ENCODE data around the gene NET1.

Gene NET1

DNA sequence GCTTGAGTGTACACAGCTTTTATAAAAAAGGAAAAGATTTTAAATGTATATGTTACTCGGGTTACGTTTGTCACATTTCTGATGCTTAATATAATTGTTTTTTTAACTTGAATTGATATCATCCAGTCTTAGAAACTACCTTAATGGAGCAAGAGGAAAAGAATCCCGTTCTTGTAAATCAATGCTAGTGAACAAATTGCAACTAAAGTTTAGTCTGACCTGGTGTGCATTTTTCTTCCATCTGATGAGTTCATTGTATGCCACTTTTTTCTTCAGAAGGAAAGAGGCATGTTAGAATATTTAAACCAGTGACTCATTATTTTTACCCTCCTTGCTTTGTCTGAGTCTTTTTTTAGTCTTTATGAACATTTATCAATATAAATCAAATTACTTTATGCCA is 34.7 kb downstream of the NET1 start:
- Mint-ChIP-seq H3K27ac (peak overlapping the region; percentile 31), H3K9me3 (no peaks in the 10 kb centered on the region), H3K4me1 (peaks cover 52% of the 10 kb centered on the region), H3K36me3 (peaks cover 5% of the 10 kb centered on the region), H3K27me3 (no peaks in the 10 kb centered on the region), H3K4me3 (peak overlapping the region; percentile 95)

DNA sequence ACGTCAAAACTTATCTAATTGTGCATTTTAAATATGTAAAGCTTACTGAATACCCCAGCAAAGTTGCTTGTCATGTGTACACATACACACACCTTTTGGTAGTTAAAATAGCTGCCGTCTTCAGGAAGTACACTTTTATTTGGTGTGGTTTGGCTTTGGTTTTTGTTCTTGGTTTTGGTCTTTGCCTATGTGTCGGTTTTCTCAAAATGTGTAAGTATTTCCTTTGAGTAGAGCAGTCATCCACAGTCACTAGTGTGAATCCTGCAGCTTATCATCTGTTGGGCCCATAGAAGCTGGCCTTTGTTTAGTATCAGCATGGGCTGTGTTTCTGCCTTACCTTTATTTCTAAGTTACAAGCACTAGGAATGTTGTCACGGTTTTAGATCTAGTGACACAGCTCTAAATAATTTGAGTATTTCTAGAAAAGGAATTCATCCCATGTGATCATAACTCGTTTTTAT is 35.3 kb downstream of the NET1 start:
- Mint-ChIP-seq H3K36me3 (peaks cover 7% of the 10 kb centered on the region), H3K27me3 (no peaks in the 10 kb centered on the region), H3K27ac (no peak overlapping the region), H3K9me3 (no peaks in the 10 kb centered on the region), H3K4me3 (peak overlapping the region; percentile 95), H3K4me1 (peaks cover 52% of the 10 kb centered on the region)

DNA sequence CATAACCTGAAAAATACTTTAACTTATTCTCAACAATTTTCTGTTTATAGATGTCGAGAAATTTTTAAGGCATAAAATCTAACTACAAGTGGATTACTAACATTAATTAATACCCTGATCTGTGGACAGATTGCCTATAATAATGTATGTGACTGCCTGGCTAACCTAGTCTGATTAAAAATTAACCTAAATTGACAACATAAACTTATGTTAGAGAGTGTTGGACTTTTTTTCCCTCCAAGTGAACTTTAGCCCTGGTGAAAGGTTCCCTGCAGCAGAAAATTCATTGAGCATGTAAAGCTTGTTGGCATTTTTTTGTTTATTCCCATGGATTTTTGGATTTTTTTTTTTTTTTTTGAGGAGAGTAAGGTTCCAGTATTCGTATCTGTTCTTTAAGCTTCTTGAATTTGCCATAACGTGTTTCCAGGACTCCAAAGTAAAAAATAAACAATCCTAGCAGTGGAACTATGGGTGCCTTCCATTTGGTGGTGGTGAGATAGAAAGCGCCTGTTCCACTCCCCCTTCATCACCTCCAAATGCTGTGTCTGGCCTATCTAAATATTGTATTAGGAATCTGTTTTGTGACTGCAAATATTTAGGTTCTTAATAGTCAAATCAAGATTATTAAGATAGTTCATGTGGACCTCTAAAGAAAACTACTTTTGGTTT is 36.1 kb downstream of the NET1 start:
- Mint-ChIP-seq H3K4me1 (peaks cover 52% of the 10 kb centered on the region), H3K36me3 (peaks cover 7% of the 10 kb centered on the region), H3K27me3 (no peaks in the 10 kb centered on the region), H3K27ac (no peak overlapping the region), H3K9me3 (no peaks in the 10 kb centered on the region), H3K4me3 (peak overlapping the region; percentile 66)

- Mint-ChIP-seq H3K27me3 (no peaks in the 10 kb centered on the region), H3K4me1 (peaks cover 52% of the 10 kb centered on the region), H3K4me3 (peak overlapping the region; percentile 36), H3K27ac (no peak overlapping the region), H3K36me3 (peaks cover 7% of the 10 kb centered on the region), H3K9me3 (no peaks in the 10 kb centered on the region)
Observed at GRCh38 chr10:5449227-5449626, 36.9 kb downstream of the NET1 start.

GRCh38 chr10:5449823-5450222 is 37.5 kb downstream of the NET1 start:
- no peaks in the 10 kb centered on the region for H3K27me3 Mint-ChIP-seq
- H3K36me3 Mint-ChIP-seq = peaks cover 5% of the 10 kb centered on the region
- H3K9me3 Mint-ChIP-seq = no peaks in the 10 kb centered on the region
- H3K4me3 Mint-ChIP-seq = no peak overlapping the region
- H3K4me1 Mint-ChIP-seq = peaks cover 47% of the 10 kb centered on the region
- no peak overlapping the region for H3K27ac Mint-ChIP-seq

DNA sequence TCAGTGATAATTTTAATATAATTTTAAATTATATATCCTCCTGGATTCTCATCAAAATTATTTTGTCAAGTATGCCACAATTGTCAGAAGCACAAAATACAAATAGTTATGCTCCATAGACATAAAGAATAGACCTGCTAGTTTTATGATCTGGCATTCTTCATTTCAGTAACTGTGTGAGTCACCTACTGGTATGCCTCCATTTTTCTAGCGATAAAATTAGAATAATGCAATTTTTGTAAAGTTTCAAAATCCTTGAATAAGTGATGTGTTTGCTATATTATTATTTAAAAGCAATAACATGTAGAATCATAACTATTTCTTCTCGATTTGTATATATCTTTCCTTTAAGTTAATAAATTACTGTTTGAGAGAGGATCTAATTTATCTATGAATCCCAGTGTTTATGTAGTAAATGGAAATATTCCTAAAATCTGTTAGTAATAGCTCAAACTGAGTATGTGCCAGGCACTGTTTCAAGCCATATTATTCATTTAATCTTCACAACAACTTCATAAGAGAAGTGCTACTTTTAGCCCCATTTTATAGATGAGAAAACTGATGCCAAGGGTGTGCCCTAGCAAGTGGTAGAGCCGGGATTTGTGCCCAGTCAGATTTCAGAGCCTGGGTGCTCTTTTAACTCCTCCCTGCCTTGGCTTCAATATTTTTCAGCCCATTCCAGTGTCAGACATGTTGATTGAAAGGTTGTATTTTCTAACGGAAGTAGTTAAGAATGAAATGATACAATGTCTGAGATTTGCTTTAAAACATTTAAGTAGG is 38.4 kb downstream of the NET1 start:
- Mint-ChIP-seq H3K27me3 (no peaks in the 10 kb centered on the region), H3K4me3 (no peak overlapping the region), H3K27ac (no peak overlapping the region), H3K36me3 (peaks cover 5% of the 10 kb centered on the region), H3K4me1 (peaks cover 40% of the 10 kb centered on the region), H3K9me3 (no peaks in the 10 kb centered on the region)

- peaks cover 13% of the 10 kb centered on the region for H3K36me3 Mint-ChIP-seq
- peaks cover 23% of the 10 kb centered on the region for H3K4me1 Mint-ChIP-seq
- H3K4me3 Mint-ChIP-seq = no peak overlapping the region
- no peak overlapping the region for H3K27ac Mint-ChIP-seq
- H3K27me3 Mint-ChIP-seq = no peaks in the 10 kb centered on the region
- no peaks in the 10 kb centered on the region for H3K9me3 Mint-ChIP-seq
Observed at GRCh38 chr10:5453749-5454489, 41.6 kb downstream of the NET1 start.

- Mint-ChIP-seq H3K9me3 (no peaks in the 10 kb centered on the region), H3K4me3 (no peak overlapping the region), H3K27ac (no peak overlapping the region), H3K36me3 (peaks cover 12% of the 10 kb centered on the region), H3K27me3 (no peaks in the 10 kb centered on the region), H3K4me1 (peaks cover 12% of the 10 kb centered on the region)
Observed at GRCh38 chr10:5456563-5456962, 44.2 kb downstream of the NET1 start.

DNA sequence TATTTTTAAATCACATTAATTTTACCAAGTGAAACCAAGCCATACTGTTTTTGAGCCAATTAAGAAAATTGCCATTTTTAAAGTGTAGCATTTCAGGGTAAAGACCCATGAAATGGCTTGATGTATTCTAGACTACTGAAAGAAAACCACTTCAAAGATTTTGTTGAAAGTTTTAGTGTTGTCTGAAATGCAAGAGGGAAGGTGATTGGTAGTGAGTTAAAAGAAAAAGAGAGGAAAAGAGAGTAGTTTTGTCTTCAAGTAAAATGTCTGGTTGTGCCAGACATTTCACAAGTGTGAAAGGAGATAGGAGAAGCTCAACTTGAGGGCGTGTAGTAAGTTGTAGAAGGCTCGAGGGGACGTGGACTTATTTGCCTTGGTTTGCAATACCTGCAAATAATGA is 45.4 kb downstream of the NET1 start:
- Mint-ChIP-seq H3K9me3 (no peaks in the 10 kb centered on the region), H3K27me3 (no peaks in the 10 kb centered on the region), H3K27ac (peak overlapping the region; percentile 32), H3K36me3 (peaks cover 8% of the 10 kb centered on the region), H3K4me1 (peaks cover 11% of the 10 kb centered on the region), H3K4me3 (peak overlapping the region; percentile 6)

GRCh38 chr10:5458425-5458824 is 46.1 kb downstream of the NET1 start:
- H3K36me3 Mint-ChIP-seq = peaks cover 8% of the 10 kb centered on the region
- no peak overlapping the region for H3K4me3 Mint-ChIP-seq
- no peak overlapping the region for H3K27ac Mint-ChIP-seq
- no peaks in the 10 kb centered on the region for H3K9me3 Mint-ChIP-seq
- H3K4me1 Mint-ChIP-seq = peaks cover 11% of the 10 kb centered on the region
- no peaks in the 10 kb centered on the region for H3K27me3 Mint-ChIP-seq

DNA sequence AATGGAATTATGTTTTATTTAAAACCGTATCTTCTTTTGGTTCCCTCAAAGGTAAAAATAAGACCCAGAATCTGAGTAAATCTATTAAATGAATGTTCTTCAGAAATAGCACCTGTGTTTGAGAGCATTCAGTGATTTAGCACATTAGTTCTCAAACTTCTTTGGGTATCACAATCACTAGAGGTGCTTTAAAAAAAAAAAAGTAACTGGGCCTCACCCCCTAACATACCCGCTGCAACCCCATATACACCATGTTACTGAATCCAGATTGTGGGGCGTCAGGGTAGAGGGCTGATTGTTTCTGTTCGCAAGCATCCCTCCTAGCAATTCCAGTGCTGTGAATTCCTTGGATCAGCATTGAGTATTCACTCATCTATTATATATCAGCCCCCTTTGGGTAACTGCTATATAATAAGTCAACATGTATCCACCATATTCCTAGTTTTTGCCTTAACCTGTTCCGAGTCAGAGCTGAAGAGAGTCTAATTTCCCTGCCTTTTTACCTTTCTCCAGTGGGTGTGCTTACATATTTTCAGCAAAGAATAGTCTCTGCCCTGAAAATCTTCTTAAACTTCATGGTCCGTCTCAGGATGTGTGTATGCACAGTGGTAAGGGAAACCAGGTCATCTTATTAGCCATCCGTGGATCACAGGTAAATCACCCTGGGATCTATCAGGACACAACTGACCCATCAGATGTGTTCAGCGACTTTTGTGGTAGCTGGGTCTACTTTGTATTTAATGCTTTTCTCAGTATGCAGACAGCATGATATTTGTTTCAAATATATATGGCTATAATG is 46.8 kb downstream of the NET1 start:
- H3K27ac Mint-ChIP-seq = no peak overlapping the region
- H3K36me3 Mint-ChIP-seq = peaks cover 8% of the 10 kb centered on the region
- H3K4me1 Mint-ChIP-seq = peaks cover 11% of the 10 kb centered on the region

GRCh38 chr10:5460468-5461202 is 48.3 kb downstream of the NET1 start:
- H3K27ac Mint-ChIP-seq = no peak overlapping the region
- peaks cover 8% of the 10 kb centered on the region for H3K36me3 Mint-ChIP-seq
- no peak overlapping the region for H3K4me3 Mint-ChIP-seq
- H3K27me3 Mint-ChIP-seq = no peaks in the 10 kb centered on the region
- no peaks in the 10 kb centered on the region for H3K9me3 Mint-ChIP-seq
- H3K4me1 Mint-ChIP-seq = peaks cover 11% of the 10 kb centered on the region

More for the DNA sequence above, 46.8 kb downstream of the NET1 start:
- no peak overlapping the region for H3K4me3 Mint-ChIP-seq
- H3K9me3 Mint-ChIP-seq = no peaks in the 10 kb centered on the region
- no peaks in the 10 kb centered on the region for H3K27me3 Mint-ChIP-seq

- Mint-ChIP-seq H3K9me3 (no peaks in the 10 kb centered on the region), H3K4me3 (no peak overlapping the region), H3K36me3 (peaks cover 8% of the 10 kb centered on the region), H3K4me1 (peaks cover 11% of the 10 kb centered on the region), H3K27ac (no peak overlapping the region), H3K27me3 (no peaks in the 10 kb centered on the region)
Observed at GRCh38 chr10:5461203-5461588, 48.8 kb downstream of the NET1 start.

- Mint-ChIP-seq H3K4me3 (no peak overlapping the region), H3K27ac (no peak overlapping the region), H3K4me1 (peaks cover 11% of the 10 kb centered on the region), H3K36me3 (peaks cover 2% of the 10 kb centered on the region), H3K27me3 (no peaks in the 10 kb centered on the region), H3K9me3 (no peaks in the 10 kb centered on the region)
Observed at GRCh38 chr10:5461914-5462840, 49.8 kb downstream of the NET1 start.
